ENCODE measurements around the gene DDX19B.
"Not testable (repeated sequence)": the region's sequence is repeated elsewhere in the genome, so short reads cannot be mapped to it uniquely, and the experiment has no call there.

Gene DDX19B

DNA sequence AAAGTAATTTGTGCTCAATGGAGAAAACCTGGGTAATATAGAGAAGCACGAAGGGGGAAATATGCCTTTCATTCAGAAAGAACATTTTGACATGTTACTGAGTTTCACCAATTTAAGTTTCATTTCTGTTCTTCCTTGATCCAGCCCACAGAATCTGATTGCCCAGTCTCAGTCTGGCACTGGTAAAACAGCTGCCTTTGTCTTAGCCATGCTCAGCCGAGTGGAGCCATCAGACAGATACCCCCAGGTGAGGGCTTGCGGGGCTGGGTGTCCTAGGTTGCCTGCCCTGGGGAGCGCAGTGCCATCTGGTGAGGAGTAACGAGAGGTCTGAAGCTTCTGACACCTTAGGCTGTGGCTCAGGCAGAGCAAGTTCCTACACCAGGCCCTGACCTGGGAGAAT lies 65.4 kb downstream of the DDX19B start:
- no peak for DNase-seq

GRCh38 chr16:70370145-70370544 lies 71.2 kb downstream of the DDX19B start:
- not testable (repeated sequence) for DNase-seq

DNA sequence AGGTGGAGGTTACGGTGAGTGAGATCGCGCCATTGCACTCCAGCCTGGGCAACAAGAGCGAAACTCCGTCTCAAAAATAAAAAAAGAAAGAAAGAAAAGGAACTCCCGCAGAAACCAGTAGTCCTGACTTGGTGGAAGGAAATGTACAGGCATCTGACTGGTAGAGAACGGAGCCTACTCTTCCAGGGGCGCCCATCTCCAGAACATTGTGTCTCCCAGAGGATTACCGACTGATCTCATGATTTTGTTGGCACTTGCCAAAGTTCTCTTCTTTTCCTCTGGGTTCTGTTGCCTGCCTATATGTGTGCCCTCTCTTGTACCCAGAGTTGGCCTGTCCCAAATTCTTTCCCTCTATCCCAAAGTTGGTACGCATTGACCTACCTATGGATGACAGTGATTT lies 71.9 kb downstream of the DDX19B start:
- no peak for DNase-seq

- no peak for DNase-seq
Measured at GRCh38 chr16:70372921-70373728, 74.1 kb downstream of the DDX19B start.

GRCh38 chr16:70374213-70374612 lies 75.2 kb downstream of the DDX19B start:
- DNase-seq = no peak

GRCh38 chr16:70375636-70376611 lies 76.9 kb downstream of the DDX19B start:
- DNase-seq = no peak

- no peak for DNase-seq
Measured at GRCh38 chr16:70377782-70378181, 78.8 kb downstream of the DDX19B start.

GRCh38 chr16:70378869-70379493 lies 80.0 kb downstream of the DDX19B start:
- DNase-seq = no peak

DNA sequence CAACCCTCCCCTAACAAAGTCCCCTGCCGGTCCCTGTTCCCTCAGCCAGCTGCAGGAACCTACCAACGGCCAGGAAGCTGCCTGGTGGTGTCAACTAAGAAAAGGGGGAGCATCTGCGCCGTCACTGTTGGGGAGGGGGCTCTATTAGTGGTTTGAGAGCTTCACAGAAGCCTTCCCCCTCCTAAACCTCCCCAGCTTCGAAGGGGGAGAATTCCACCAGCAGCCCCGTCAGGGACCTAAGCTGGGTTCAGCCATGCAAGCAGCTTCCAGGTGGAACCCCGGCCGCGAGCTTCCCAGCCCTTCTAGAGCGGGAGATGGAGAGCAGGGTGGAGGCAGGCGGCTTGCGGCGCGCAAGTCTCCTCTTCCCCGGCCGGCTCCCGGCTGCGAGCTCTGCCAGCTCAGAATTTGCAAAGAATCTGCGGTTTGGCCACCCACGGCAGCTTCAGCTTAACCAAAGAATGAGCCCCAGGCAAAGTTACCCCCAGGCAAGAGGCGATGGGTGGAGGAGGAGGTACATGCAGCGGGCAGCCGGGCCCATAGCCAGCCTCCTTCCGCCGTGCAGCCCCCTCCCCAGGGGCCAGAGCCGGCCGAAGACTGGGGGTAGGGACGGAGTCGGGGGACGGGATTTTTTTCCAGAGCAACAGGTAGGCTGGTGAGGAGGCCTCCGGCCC lies 81.4 kb downstream of the DDX19B start:
- DNase-seq = no peak

GRCh38 chr16:70380919-70381603 lies 82.1 kb downstream of the DDX19B start:
- DNase-seq = peak; percentile 91

DNA sequence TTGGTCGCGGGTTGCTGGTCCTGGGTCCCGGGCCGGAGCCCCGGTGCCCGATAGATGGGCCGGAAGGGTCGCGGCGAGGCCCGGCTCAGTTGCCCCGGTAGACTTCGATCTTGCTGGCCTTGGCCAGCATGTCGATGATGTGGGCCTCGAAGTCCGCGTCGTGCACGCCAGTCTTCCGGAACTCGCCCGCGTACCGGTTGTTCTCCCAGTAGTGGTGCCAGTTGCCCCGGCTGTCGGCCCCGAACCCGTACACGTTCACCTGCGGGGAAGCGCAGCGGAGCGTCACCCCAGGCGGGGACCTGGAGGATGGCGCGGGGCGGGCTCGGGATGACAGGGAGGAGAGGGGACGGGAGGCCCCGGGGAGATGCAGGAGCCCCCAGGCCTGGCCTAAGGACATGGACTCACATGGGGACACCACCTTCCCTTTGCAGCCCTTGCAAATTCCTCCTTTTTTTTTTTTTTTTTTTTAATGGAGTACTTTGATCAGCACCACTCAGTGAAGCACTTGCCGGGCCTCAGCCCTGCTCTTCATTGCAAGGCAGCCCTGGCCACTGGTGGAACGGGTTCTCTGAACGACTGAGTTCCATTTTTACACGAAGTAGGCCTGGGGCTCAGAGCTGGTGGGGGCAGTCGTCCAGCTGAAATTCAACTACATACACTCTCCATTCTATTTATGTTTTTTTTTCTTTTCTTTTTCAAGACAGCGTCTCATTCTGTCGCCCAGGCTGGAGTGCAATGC lies 82.8 kb downstream of the DDX19B start:
- DNase-seq = no peak

GRCh38 chr16:70383421-70383960 lies 84.5 kb downstream of the DDX19B start:
- DNase-seq = no peak
